ENCODE results near the gene FATE1. TPM values are rescaled to one million over a fixed set of nuclear protein-coding genes. Genes with fewer than 3 reads are reported as not detected.

FATE1 gene
- total RNA-seq, 1 donor from 2014 or later: not detected

DNA sequence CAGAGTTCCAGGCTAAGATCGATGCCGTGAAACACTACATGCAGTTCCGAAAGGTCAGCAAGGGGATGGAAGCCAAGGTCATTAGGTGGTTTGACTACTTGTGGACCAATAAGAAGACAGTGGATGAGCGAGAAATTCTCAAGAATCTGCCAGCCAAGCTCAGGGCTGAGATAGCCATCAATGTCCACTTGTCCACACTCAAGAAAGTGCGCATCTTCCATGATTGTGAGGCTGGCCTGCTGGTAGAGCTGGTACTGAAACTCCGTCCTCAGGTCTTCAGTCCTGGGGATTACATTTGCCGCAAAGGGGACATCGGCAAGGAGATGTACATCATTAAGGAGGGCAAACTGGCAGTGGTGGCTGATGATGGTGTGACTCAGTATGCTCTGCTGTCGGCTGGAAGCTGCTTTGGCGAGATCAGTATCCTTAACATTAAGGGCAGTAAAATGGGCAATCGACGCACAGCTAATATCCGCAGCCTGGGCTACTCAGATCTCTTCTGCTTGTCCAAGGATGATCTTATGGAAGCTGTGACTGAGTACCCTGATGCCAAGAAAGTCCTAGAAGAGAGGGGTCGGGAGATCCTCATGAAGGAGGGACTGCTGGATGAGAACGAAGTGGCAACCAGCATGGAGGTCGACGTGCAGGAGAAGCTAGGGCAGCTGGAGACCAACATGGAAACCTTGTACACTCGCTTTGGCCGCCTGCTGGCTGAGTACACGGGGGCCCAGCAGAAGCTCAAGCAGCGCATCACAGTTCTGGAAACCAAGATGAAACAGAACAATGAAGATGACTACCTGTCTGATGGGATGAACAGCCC, 28.0 kb downstream of the FATE1 start:
- DNase-seq (ENCODE audit: low spot score): no peak

DNA sequence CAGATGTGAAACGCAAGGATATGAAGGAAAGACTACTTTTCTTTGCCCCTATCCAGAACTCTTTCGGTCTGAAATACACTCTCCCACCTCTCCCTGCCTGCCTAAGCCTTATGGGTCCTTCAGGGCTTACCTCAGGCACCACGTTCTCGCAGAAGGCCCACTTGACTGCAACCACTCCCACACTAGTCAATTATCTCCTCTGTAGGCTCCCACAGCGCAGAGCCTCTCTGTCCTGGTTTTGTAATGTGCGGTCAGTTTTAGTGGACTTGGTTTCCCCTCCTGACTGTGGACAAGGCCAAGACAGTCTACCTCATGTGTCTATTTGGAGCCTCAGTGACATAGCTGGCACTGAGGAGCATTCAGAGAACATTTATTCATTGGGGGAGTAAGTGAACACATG, 29.8 kb downstream of the FATE1 start:
- no peak for DNase-seq (ENCODE audit: low spot score)

- DNase-seq (ENCODE audit: low spot score): no peak
These were observed 30.7 kb downstream of the FATE1 start for GRCh38 chrX:151746502-151746901.

DNA sequence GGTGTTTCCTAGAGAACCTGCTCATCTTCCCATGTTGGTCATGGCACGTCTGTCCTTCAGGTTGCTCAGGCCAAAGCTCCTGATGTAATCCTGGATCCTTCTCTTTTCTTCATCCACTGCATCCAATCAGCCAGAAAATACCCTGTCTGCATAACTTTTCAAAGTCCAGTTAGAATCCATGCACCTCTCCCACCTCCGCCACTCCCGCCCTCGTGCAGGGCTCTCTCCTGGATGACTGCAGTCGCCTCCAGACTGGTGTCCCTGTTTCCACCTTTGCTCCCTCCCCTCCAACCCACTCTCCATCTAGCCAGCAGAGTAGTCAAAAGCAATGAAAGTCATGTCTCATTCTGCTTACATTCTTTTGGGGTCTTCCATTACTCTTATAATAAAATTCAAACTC, 34.7 kb downstream of the FATE1 start:
- DNase-seq (ENCODE audit: low spot score): no peak

DNA sequence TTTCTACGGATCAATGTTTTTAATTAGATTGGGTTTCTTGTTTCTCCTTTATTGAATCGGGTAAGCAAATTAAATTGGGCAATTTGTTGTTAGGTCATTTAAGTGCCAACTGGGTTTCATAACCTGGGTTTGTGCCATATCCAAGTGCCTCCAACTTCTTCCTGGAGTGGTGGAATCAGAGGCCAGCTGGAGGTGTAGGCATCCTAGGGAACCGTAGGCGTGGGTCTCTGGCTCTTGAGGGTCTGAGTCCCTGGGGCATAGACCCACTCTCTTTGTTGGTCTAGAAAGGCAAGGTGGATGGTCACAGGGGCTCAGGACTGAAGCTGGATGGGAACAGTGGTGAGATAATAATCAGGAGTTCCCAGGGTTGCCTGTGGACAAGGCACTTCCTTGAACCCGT, 37.0 kb downstream of the FATE1 start:
- DNase-seq (ENCODE audit: low spot score): no peak

DNA sequence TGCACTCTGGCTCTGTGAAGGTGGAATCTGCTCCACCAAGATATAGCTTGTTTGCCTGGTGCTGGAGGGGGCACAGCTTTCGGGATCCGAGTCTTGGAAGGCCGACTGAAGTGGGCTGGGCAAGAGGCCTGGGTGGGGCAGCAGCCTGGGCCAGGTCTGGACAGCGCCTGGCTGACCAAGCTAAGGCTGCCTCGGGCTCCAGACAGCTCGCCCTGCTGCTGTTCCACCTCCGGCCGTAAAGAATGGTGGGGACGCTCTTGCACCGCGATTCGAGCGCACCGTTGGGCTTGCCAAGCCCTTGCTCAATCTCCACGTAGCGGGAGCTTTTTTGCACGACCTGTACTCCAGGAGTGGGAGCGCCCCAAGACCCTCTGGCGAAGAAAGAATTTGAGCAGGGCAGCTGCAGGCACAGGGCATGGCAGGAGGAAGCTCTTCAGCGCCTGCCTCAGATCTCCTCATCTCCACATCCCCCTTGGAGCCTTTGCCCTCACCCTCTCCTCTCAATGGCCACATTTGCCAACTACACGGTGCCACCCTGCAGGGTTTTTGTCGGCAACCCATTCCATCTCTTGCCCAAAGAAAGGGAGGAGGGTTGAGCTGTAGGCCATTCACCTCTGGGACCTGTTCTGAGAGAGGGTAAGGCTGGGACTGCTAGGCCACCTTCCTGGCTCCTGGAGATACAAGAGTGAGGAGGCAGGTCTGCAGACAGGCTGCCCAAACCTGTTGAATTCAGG, 37.6 kb downstream of the FATE1 start:
- DNase-seq (ENCODE audit: low spot score): peak; percentile 61

GRCh38 chrX:151754047-151754429, 38.2 kb downstream of the FATE1 start:
- DNase-seq (ENCODE audit: low spot score): peak; percentile 52

DNA sequence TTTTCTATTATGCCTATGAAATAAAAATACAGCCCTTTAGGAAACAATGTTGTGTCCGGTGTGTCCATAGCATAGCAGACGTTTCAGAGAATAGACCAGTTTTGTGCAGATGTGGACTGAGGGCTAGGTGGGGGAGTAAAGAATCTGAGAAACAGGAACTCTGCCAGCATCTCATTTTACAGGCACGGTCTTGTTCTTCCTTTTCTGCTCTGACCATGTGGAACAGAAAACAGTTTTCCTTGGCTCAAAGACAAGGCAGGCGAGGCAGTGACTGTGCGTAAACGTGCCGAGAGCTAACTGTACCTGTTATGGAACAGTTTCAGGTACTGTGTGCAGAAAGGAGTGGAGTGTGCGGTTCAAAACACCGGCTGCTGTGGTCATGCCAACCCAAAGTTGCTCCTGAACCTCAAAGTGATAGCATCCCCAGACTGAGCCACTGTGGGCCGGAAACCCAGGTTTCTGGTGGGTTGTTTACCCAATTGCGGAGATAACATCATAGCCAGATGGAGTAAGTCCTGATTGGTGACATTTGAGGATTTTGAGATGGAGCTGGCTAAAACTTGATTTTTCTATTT, 38.9 kb downstream of the FATE1 start:
- peak; percentile 57 for DNase-seq (ENCODE audit: low spot score)

GRCh38 chrX:151759041-151759708, 43.3 kb downstream of the FATE1 start:
- no peak for DNase-seq (ENCODE audit: low spot score)

GRCh38 chrX:151762802-151763201, 47.0 kb downstream of the FATE1 start:
- DNase-seq (ENCODE audit: low spot score): no peak

- no peak for DNase-seq (ENCODE audit: low spot score)
These were observed 47.9 kb downstream of the FATE1 start for GRCh38 chrX:151763711-151764110.

- DNase-seq (ENCODE audit: low spot score): no peak
These were observed 49.2 kb downstream of the FATE1 start for GRCh38 chrX:151765026-151765425.

- no peak for DNase-seq (ENCODE audit: low spot score)
These were observed 55.9 kb downstream of the FATE1 start for GRCh38 chrX:151771726-151772125.

Other genes starting within 250 kb of the FATE1 start
- gene PASD1, start 152.4 kb upstream of the FATE1 start, total RNA-seq: not detected
- 0.91 TPM for gene PRRG3, start 20.6 kb upstream of the FATE1 start, total RNA-seq
- not detected for gene CNGA2, start 18.7 kb downstream of the FATE1 start, total RNA-seq
- gene MAGEA4, start 196.9 kb downstream of the FATE1 start, total RNA-seq: not detected